ENCODE measurements around the gene ARHGEF1. TPM values are rescaled to one million over a fixed set of nuclear protein-coding genes. Genes with fewer than 3 reads are reported as not detected.

ARHGEF1 gene
- total RNA-seq, 1 donor from 2014 or later = 78.8 TPM

GRCh38 chr19:41868989-41869300, 14.0 kb upstream of the ARHGEF1 start:
- no peak for TF ChIP-seq CTCF (IDR thresholded peaks at IDR 0.05; ENCODE audit: unreplicated experiment)
- Mint-ChIP-seq H3K9me3 (no peaks in the 10 kb centered on the region), H3K36me3 (peaks cover 27% of the 10 kb centered on the region), H3K27ac (no peak overlapping the region), H3K27me3 (ENCODE audit: low read depth) (no peaks in the 10 kb centered on the region), H3K4me3 (no peak overlapping the region), H3K4me1 (peaks cover 5% of the 10 kb centered on the region)
- DNase-seq (ENCODE audit: low spot score in 2 of 2, unreplicated experiment in 2 of 2) = no peak

DNA sequence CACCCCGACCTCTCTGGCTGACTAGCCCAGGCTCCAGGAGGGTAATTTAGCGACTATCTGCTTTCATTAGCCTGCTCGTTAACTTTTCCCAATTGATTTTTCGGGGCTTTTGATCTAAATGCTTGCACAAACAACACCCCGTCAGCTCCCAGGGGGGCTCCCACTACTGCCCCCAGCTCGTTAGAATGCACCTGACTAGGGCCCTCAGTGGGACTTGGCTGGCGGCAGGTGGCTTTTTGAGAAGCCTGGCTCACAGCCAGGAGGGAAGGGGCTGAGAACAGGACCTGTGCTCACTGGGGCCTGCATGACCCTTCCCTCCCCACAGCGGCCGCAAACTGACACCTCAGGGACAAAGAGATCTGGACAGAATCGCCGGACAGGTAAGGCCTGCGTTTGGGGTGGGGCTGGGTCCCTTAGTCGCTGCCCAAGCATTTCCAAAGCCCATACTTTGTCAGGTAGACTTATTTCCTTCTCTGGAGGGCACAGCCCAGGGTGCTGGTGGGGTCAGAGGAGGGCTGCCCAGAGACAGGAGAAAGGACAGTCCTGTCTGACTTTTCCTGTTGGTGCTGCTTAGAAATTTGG, 13.5 kb upstream of the ARHGEF1 start:
- Mint-ChIP-seq H3K4me3 (no peak overlapping the region), H3K36me3 (peaks cover 21% of the 10 kb centered on the region)

DNA sequence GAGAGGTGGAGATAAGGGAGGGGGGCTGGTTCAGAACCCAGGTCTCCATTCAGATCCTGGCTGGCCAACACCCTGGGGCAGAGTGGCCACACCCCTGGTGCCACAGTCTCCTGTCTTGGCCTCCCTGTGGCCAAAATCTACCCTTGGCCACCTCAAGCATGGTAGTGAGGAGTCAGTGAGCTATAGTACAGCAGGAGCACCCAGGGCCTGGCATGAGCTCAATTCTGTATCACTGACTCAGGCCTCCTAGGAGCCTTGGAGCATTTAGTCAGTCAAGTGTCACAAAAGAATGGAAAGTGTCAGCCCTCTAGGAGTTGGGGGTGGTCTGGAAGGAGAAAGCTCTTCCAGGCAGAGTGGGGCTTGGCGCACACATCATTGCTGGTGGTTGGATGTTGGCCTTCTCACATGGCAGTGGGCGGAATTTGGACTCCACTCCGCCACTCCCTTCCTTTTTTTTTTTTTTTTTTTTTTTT, 12.5 kb upstream of the ARHGEF1 start:
- no peak for DNase-seq (ENCODE audit: low spot score in 2 of 2, unreplicated experiment in 2 of 2)

More for the DNA sequence above, 13.5 kb upstream of the ARHGEF1 start:
- Mint-ChIP-seq H3K27ac (no peak overlapping the region), H3K4me1 (peaks cover 5% of the 10 kb centered on the region), H3K9me3 (no peaks in the 10 kb centered on the region), H3K27me3 (ENCODE audit: low read depth) (no peaks in the 10 kb centered on the region)
- DNase-seq (ENCODE audit: low spot score in 2 of 2, unreplicated experiment in 2 of 2) = no peak
- no peak for TF ChIP-seq CTCF (IDR thresholded peaks at IDR 0.05; ENCODE audit: unreplicated experiment)

DNA sequence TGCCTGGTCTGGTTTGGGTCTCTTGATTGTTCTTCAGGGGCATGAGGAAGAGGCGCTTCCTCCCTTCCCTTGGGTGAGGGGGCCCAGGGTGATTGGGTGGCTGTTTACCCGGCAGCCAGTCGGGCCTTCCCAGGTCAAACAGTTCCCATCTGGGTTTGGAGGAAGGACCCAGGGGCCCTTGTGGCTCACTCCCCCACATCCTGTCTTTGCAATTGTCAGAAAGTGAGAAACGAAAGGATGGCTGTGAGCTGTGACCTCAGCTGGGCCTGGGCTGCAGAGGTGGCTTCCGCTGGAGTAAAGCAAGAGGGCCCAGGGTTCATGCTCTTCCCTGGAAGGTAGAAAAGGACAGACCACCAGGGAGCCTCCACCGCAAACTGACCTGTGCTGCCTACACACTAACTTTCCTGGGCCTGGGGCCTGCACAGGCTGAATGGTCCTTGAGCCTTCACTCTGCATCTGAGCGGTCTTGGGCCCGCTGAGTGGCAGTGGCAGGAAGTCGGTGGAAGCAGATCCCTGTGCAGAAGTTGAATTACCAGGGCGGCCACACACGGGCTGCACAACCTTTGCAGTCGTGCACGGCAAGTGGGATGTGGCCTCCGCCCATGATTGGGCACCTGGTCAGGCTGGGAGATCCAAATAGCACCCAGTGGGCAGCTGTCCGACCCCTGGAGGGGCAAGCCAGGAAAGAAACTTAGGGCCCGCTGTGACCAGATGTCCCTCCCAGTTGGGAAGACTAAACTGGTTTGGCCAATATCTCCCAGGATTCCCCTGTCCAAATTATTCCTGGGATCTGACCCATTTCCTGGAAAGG, 11.2 kb upstream of the ARHGEF1 start:
- TF ChIP-seq CTCF (IDR thresholded peaks at IDR 0.05; ENCODE audit: unreplicated experiment) = no peak
- H3K27ac Mint-ChIP-seq = peak overlapping the region; percentile 34
- no peak overlapping the region for H3K4me3 Mint-ChIP-seq
- H3K9me3 Mint-ChIP-seq = no peaks in the 10 kb centered on the region
- H3K4me1 Mint-ChIP-seq = peaks cover 5% of the 10 kb centered on the region
- DNase-seq (ENCODE audit: low spot score in 2 of 2, unreplicated experiment in 2 of 2) = no peak
- H3K36me3 Mint-ChIP-seq = peaks cover 16% of the 10 kb centered on the region
- H3K27me3 Mint-ChIP-seq (ENCODE audit: low read depth) = no peaks in the 10 kb centered on the region

More for the DNA sequence above, 12.5 kb upstream of the ARHGEF1 start:
- no peak for TF ChIP-seq CTCF (IDR thresholded peaks at IDR 0.05; ENCODE audit: unreplicated experiment)
- Mint-ChIP-seq H3K9me3 (no peaks in the 10 kb centered on the region), H3K27ac (peak overlapping the region; percentile 14), H3K27me3 (ENCODE audit: low read depth) (no peaks in the 10 kb centered on the region), H3K4me1 (peaks cover 5% of the 10 kb centered on the region), H3K36me3 (peaks cover 16% of the 10 kb centered on the region), H3K4me3 (no peak overlapping the region)

GRCh38 chr19:41872384-41872774, 10.6 kb upstream of the ARHGEF1 start:
- H3K27me3 Mint-ChIP-seq (ENCODE audit: low read depth) = peaks cover 3% of the 10 kb centered on the region
- H3K36me3 Mint-ChIP-seq = peaks cover 16% of the 10 kb centered on the region
- H3K4me1 Mint-ChIP-seq = peaks cover 5% of the 10 kb centered on the region
- no peak overlapping the region for H3K27ac Mint-ChIP-seq
- H3K4me3 Mint-ChIP-seq = no peak overlapping the region
- no peak for DNase-seq (ENCODE audit: low spot score in 2 of 2, unreplicated experiment in 2 of 2)
- no peak for TF ChIP-seq CTCF (IDR thresholded peaks at IDR 0.05; ENCODE audit: unreplicated experiment)
- no peaks in the 10 kb centered on the region for H3K9me3 Mint-ChIP-seq

All from mesothelial cell of epicardium (in vitro differentiated cells).